HG02642 (cell line): ENCODE data around the gene GPX3.

Experiments
- ATAC-seq: cut with Tn5 transposase; IDR thresholded peaks from one replicate; pipeline ENCODE4 v1.9.1; 2021; ENCODE audit warnings: mild to moderate bottlenecking; ENCODE audit not compliant: unreplicated experiment, poor library complexity

The GPX3 gene

GRCh38 chr5:151020304-151021110 is at the start of gene GPX3:
Gene GPX3 (plus strand): TSS chr5:151020591. CDS start chr5:151020655, 64 bp downstream.
- ATAC-seq = peak; percentile 83

DNA sequence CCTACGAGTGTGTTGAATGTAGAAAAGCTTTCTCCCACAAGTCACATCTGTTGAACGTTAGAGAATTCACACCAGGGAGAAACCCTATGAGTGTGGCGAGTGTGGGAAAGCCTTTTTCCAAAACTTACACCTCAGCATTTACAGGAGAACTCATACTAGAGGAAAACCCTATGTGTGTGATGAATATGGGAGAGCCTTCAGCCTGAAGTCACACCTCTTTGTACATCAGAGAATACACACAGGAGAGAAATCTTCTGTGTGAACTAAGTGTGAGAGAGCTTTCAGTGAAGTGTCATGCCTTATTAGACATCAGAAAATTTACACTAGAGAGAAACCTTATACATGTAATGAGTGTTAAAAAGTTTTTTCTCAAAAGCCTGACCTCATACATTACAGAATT is 41.8 kb upstream of the GPX3 start:
- no peak for ATAC-seq

- no peak for ATAC-seq
Observed at GRCh38 chr5:150987746-150988145, 32.6 kb upstream of the GPX3 start.

GRCh38 chr5:150989695-150990094 is 30.7 kb upstream of the GPX3 start:
- ATAC-seq = no peak

DNA sequence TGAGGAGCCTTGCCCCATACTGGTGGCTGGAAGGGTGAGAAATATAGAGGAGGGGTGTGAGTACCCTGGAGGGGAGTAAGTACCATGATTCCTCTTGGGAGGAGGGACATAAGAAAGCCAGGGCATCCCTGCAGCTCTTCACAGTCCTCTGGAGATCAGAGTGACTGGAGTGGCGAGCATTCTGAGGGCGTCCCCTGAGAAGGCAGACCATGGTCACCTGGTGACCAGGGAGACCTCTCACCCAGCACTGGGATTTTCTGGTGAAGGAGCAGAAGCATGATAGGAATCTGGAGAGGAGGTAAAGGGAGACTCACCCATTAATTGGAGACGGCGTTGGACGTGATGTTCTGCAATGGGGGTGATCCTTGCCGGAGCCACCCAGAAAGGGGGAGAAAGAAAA is 27.7 kb upstream of the GPX3 start:
- no peak for ATAC-seq

DNA sequence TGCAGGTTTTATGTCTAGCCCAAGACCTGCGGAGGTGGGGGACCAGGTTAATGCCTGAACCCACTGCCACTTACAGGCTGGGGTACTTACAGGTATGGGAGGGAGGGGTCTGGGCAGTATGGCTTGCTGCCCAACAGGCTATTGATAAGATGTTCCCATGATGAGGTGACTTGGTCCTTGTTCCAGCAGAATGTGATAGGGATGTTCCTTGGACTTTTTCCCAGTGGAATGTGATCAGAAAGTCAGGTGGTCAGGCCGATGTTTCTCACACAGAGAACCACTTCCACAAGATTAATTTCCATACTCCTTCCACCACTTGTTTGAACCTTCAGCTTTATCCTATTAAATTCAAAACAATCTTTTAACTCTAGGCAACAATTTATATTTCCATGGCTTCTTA is 27.0 kb upstream of the GPX3 start:
- ATAC-seq = no peak

DNA sequence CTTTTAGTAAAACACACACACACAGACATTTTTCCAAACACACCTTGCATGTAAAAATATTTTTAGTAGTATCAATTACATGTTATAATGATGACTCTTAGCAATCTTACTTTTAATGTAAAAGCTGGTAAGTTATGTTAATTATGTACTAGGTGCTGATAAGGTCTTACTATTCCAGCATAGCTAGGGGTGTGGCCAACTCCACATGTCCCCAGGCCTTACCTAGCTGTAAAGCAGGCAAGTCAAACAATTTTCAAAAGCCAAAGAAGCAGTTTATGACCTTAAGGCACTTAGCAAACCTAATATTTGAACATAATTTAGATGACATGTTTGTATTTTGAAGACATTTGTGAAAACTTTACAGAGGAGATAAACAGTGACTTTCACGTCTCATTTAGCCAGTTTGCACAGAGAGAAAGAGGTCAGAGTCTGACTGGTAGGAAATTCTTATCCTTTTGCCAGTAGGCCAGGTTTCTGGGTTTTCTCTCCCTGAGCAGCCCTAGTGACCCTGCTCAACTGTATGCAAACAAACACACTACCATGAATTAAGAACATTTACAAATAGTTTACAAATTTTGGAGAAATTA is 26.5 kb upstream of the GPX3 start:
- no peak for ATAC-seq

GRCh38 chr5:150999704-151000442 is 20.5 kb upstream of the GPX3 start:
- no peak for ATAC-seq

DNA sequence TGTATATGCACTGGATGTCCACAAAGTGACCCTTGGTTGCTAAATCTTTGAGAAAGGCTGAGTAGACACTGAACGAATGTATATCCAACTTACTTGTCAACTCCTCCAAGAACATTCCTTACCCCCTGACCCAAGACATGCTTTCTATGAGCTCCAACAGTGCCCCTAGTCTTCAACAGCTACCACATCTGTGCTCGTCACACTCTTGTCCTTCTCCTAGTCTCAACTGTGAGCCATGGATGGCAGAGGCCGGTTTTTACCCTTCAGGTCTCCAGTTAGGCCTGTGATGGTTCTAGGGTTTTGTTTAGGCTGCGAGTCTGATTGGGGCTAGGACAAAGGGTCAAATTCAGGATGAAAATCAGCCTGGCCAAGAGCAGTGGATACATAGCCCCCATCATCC is 19.0 kb upstream of the GPX3 start:
- ATAC-seq = no peak

- ATAC-seq = no peak
Observed at GRCh38 chr5:151002250-151002649, 18.1 kb upstream of the GPX3 start.

- ATAC-seq = no peak
Observed at GRCh38 chr5:151002681-151003502, 17.5 kb upstream of the GPX3 start.

DNA sequence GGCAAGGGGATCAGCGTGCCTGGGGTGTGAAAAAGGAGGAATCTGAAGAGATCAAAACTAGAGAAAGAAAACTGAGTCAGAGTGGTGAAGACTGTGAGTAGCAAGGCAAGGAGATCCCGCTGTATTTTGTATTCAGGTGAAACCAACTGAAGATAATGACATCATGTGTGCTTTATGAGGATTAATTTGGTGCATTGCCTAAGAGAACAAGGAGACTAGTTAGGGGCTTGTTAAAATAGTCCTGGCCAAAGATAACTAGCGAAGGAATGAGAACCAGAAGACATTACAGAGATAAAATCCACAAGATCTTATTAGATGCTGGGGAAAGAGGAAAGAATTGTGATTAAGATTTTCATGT is 16.9 kb upstream of the GPX3 start:
- no peak for ATAC-seq

- no peak for ATAC-seq
Observed at GRCh38 chr5:151004499-151004898, 15.9 kb upstream of the GPX3 start.

GRCh38 chr5:151005187-151005949 is 15.0 kb upstream of the GPX3 start:
- ATAC-seq = no peak

GRCh38 chr5:151005950-151006576 is 14.3 kb upstream of the GPX3 start:
- no peak for ATAC-seq

GRCh38 chr5:151006704-151007334 is 13.6 kb upstream of the GPX3 start:
- no peak for ATAC-seq

DNA sequence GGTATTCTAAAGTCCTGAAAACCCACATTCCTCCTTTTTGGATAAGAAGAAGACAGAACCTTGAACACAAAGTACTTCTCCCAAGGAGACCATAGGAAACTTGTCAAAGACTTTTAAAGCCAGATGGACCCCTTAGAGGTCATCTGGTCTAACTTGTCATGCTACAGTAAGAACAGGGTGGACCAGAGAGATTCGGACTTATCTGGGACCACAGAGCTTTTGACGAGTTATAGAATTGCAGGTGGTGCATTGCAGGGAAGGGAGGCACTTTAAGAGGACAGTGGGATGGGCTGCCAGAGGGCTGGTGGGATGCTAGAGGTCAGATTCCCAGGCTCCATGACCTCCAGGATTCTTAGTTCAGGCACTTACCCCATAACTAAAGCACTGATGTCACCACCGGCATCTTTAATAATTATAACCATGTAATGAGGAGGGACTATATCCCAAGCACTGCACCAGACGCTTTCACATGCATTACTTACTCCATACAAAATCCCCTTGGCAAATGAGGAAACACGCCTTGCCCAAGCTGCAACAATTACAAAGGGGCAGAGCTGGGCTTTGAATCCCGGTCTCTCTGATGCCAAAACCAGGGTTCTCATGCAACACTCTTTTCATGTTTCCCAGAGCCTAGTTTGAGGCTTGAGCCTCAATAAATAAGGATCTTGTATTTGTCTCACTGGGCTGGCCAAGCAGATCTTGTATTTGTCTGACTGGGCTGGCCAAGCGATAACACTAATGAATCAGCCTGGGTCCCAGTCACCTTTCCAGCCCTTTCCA is 12.8 kb upstream of the GPX3 start:
- ATAC-seq = no peak

DNA sequence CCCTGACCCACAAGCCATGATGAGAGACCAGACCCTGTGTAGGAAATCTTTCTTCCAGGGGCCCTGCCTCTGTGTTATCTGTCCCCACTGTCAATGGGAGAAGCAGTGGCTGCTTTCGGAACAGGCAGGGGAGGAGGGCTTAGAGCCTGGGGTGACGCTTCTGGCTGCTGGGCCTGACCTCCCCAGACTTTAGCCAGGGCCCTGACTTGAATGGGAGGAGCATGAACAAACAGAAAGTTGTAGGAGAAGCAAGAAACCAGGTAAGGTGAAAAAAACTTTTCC is 12.2 kb upstream of the GPX3 start:
- no peak for ATAC-seq
